Karpas-422 (cell line): Measurements from ENCODE around the gene TMEM135. TPM values are rescaled to one million over a fixed set of nuclear protein-coding genes. Genes with fewer than 3 reads are reported as not detected.

Experiments used
- DNase-seq: peaks from one replicate; pipeline ENCODE4 v3.0.0-alpha.2; 2015
- H2AFZ ChIP-seq: fragments of 200-600 bp; sonication (generic); 2 replicates; pipeline ENCODE4 v1.6.1; 2014; ENCODE audit warnings: antibody characterized with exemption, low read length, mixed read lengths
- H3K27ac ChIP-seq: fragments of 200-600 bp; sonication (generic); 2 replicates; pipeline ENCODE4 v1.5.1; 2014; ENCODE audit warnings: mild to moderate bottlenecking, low read length, moderate library complexity
- H3K27me3 ChIP-seq: fragments of 200-600 bp; sonication (generic); 2 replicates; pipeline ENCODE4 v1.6.1; 2014; ENCODE audit warnings: low read length, mixed read lengths
- H3K36me3 ChIP-seq: fragments of 200-600 bp; sonication (generic); 2 replicates; pipeline ENCODE4 v1.6.1; 2014; ENCODE audit warnings: low read length, mixed read lengths; ENCODE audit not compliant: insufficient read depth
- H3K4me1 ChIP-seq: fragments of 200-600 bp; sonication (generic); 2 replicates; pipeline ENCODE4 v1.6.1; 2014; ENCODE audit warnings: mild to moderate bottlenecking, low read length, mixed read lengths
- H3K4me2 ChIP-seq: fragments of 200-600 bp; sonication (generic); 2 replicates; pipeline ENCODE4 v1.6.1; 2014; ENCODE audit warnings: low read length, low read depth, mild to moderate bottlenecking; ENCODE audit not compliant: poor library complexity, severe bottlenecking
- H3K4me3 ChIP-seq: fragments of 200-600 bp; sonication (generic); 2 replicates; pipeline ENCODE4 v1.5.1; 2014; ENCODE audit warnings: mild to moderate bottlenecking, antibody characterized with exemption, low read length, mixed read lengths
- H3K79me2 ChIP-seq: fragments of 200-600 bp; sonication (generic); 2 replicates; pipeline ENCODE4 v1.6.1; 2014; ENCODE audit warnings: mild to moderate bottlenecking, low read length, mixed read lengths
- H3K9ac ChIP-seq: fragments of 200-600 bp; sonication (generic); 2 replicates; pipeline ENCODE4 v1.6.0; 2014; ENCODE audit warnings: low read length
- H3K9me2 ChIP-seq: fragments of 200-600 bp; sonication (generic), shearing (Covaris generic); replicated peaks from 2 replicates; pipeline ENCODE4 v1.6.0; 2014; ENCODE audit warnings: mild to moderate bottlenecking, low read length, moderate library complexity; ENCODE audit not compliant: insufficient read depth
- H3K9me3 ChIP-seq: fragments of 300-700, 200-600 bp; sonication (generic); 2 replicates; pipeline ENCODE4 v1.6.1; 2014; ENCODE audit warnings: low read length, mixed read lengths
- H4K20me1 ChIP-seq: fragments of 200-600 bp; sonication (generic); 2 replicates; pipeline ENCODE4 v1.6.1; 2014; ENCODE audit warnings: mild to moderate bottlenecking, antibody characterized with exemption, low read length, low read depth; ENCODE audit not compliant: insufficient read depth
- total RNA-seq: library from RNA; depleted of rRNA; stranded (reverse); fragments of >200 nt; shearing (Covaris generic); gene quantifications from 2 replicates; pipeline ENCODE4 v1.2.3, GENCODE V29; 2014; ENCODE audit warnings: low replicate concordance

Gene TMEM135
- total RNA-seq, 1 experiment from 2014 or later: 228 TPM

GRCh38 chr11:87316491-87316890, 278.8 kb downstream of the TMEM135 start:
- H4K20me1 ChIP-seq: no peaks in the 10 kb centered on the region
- H3K9me3 ChIP-seq: no peaks in the 10 kb centered on the region
- peak overlapping the region; percentile 58 for H3K4me2 ChIP-seq
- H3K79me2 ChIP-seq: peaks cover 20% of the 10 kb centered on the region; the same call in 1 of the 2 replicates
- H3K9me2 ChIP-seq: no peaks in the 10 kb centered on the region
- H3K27ac ChIP-seq: peak overlapping the region; percentile 95
- peaks cover 97% of the 10 kb centered on the region for H3K4me1 ChIP-seq
- peak; percentile 92 for DNase-seq
- H3K4me3 ChIP-seq: peak overlapping the region; percentile 8
- H3K9ac ChIP-seq: peak overlapping the region; percentile 53
- H3K27me3 ChIP-seq: no peaks in the 10 kb centered on the region
- H3K36me3 ChIP-seq: peaks cover 65% of the 10 kb centered on the region
- no peak overlapping the region for H2AFZ ChIP-seq

DNA sequence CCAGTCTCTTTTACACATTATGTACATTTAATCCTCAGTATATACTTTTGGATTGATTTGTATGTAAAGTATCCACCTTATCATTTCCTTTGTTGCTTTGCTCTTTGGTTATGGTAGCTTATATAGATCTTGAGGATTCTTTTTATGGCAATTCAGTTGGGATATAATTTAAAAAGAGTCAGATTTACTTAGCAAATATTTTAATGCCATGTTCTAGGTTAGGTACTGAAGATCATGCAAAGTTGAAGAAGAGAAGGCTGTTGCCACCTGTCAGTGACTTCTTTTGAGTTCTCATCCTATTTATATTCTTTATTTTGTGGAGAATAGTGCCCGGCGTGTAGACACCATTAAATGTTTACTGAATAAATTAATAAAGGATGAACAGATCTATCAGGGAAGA, 279.7 kb downstream of the TMEM135 start:
- no peaks in the 10 kb centered on the region for H3K9me2 ChIP-seq
- no peaks in the 10 kb centered on the region for H4K20me1 ChIP-seq
- no peaks in the 10 kb centered on the region for H3K9me3 ChIP-seq
- peaks cover 70% of the 10 kb centered on the region for H3K36me3 ChIP-seq
- peak overlapping the region; percentile 11 for H3K4me3 ChIP-seq
- H3K27me3 ChIP-seq: no peaks in the 10 kb centered on the region
- H3K79me2 ChIP-seq: peaks cover 20% of the 10 kb centered on the region; the same call in 1 of the 2 replicates
- peak overlapping the region; percentile 58 for H3K4me2 ChIP-seq
- DNase-seq: peak; percentile 94
- H3K9ac ChIP-seq: peak overlapping the region; percentile 56
- peaks cover 97% of the 10 kb centered on the region for H3K4me1 ChIP-seq
- no peak overlapping the region for H2AFZ ChIP-seq
- peak overlapping the region; percentile 95 for H3K27ac ChIP-seq

GRCh38 chr11:87320123-87320522, 282.4 kb downstream of the TMEM135 start:
- Histone ChIP-seq H3K36me3 (peaks cover 75% of the 10 kb centered on the region), H3K9me2 (no peaks in the 10 kb centered on the region), H2AFZ (no peak overlapping the region), H4K20me1 (no peaks in the 10 kb centered on the region), H3K4me2 (peak overlapping the region; percentile 48), H3K9me3 (no peaks in the 10 kb centered on the region), H3K27ac (peak overlapping the region; percentile 95), H3K4me3 (peak overlapping the region; percentile 13; the same call in 1 of the 2 replicates), H3K4me1 (peaks cover 84% of the 10 kb centered on the region), H3K79me2 (peaks cover 17% of the 10 kb centered on the region; the same call in 1 of the 2 replicates), H3K9ac (peak overlapping the region; percentile 36), H3K27me3 (no peaks in the 10 kb centered on the region)
- DNase-seq: peak; percentile 69

DNA sequence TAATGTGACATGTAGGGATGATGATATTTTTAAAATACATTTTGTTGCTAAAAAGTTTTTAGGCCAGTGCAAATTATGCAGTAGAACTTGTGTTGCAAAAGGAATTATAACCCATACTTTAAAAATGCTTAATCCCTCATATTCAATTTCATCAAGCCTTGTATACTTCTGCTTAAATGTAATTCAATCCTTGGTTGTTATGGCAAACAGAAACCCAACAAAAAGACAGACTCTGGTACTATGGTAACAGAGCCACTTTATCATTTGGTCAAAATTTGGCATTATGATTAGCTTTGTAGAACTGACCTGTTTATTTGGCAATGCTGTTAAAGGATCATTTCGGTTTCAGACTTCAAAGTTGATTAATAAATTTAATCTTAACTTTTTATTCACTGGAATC, 284.8 kb downstream of the TMEM135 start:
- Histone ChIP-seq H3K9ac (no peak overlapping the region), H2AFZ (no peak overlapping the region), H3K27ac (peak overlapping the region; percentile 95)

GRCh38 chr11:87323899-87324298, 286.2 kb downstream of the TMEM135 start:
- Histone ChIP-seq H3K4me3 (no peak overlapping the region), H3K36me3 (peaks cover 97% of the 10 kb centered on the region), H3K27ac (0 out of 2 replicates have a peak overlapping the region, but pooled peaks have one; percentile 95), H3K79me2 (peaks cover 10% of the 10 kb centered on the region; the same call in 1 of the 2 replicates), H3K9me2 (no peaks in the 10 kb centered on the region), H3K27me3 (no peaks in the 10 kb centered on the region), H4K20me1 (no peaks in the 10 kb centered on the region), H2AFZ (no peak overlapping the region), H3K9ac (no peak overlapping the region), H3K9me3 (no peaks in the 10 kb centered on the region), H3K4me1 (peaks cover 46% of the 10 kb centered on the region), H3K4me2 (no peak overlapping the region)
- DNase-seq: no peak

More for the DNA sequence above, 284.8 kb downstream of the TMEM135 start:
- H3K27me3 ChIP-seq: no peaks in the 10 kb centered on the region
- H3K4me3 ChIP-seq: no peak overlapping the region
- H4K20me1 ChIP-seq: no peaks in the 10 kb centered on the region
- peaks cover 95% of the 10 kb centered on the region for H3K36me3 ChIP-seq
- H3K4me1 ChIP-seq: peaks cover 60% of the 10 kb centered on the region
- no peaks in the 10 kb centered on the region for H3K9me2 ChIP-seq
- H3K4me2 ChIP-seq: no peak overlapping the region
- no peak for DNase-seq
- peaks cover 17% of the 10 kb centered on the region; the same call in 1 of the 2 replicates for H3K79me2 ChIP-seq
- H3K9me3 ChIP-seq: no peaks in the 10 kb centered on the region

DNA sequence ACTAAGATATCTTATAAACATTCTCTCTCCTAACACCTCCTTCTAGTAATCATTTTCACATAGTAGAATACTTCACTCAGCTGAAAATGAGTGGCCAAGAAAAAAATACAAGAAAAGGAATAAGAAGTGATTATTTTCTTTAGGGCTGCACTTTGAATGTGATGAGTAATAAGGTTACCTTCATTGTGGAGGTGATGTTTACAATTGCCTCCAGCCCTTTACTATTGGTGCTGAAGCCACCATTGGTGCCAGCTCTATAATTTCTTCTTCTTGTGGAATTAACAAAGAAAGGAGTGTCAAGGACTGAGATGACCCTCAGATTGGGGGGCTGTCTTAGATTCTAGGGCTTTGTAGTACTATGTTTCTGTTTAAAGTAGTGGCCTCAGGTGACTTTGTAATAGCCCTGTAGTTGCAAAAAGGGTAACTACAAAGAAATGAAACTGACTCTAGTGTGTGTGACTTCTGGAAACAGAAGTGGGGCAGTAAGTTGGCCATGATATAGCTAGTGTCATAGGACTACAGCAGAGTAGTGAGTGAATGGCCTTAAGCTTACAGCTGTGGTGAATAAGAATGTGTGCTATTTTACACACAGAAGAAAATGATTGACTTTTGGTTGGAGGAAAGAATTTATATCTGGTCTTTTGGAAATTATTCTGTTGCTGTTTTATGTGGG, 287.2 kb downstream of the TMEM135 start:
- H3K27me3 ChIP-seq: no peaks in the 10 kb centered on the region
- no peak overlapping the region for H3K9ac ChIP-seq
- no peak overlapping the region for H3K4me2 ChIP-seq
- peaks cover 97% of the 10 kb centered on the region for H3K36me3 ChIP-seq
- no peak overlapping the region for H3K4me3 ChIP-seq
- no peak for DNase-seq
- peaks cover 7% of the 10 kb centered on the region; the same call in 1 of the 2 replicates for H3K79me2 ChIP-seq
- no peaks in the 10 kb centered on the region for H3K9me2 ChIP-seq
- no peaks in the 10 kb centered on the region for H3K9me3 ChIP-seq
- no peaks in the 10 kb centered on the region for H4K20me1 ChIP-seq
- no peak overlapping the region for H2AFZ ChIP-seq
- H3K4me1 ChIP-seq: peaks cover 36% of the 10 kb centered on the region
- H3K27ac ChIP-seq: peak overlapping the region; percentile 49

GRCh38 chr11:87325490-87325872, 287.7 kb downstream of the TMEM135 start:
- H3K9me3 ChIP-seq: no peaks in the 10 kb centered on the region
- no peaks in the 10 kb centered on the region for H3K27me3 ChIP-seq

DNA sequence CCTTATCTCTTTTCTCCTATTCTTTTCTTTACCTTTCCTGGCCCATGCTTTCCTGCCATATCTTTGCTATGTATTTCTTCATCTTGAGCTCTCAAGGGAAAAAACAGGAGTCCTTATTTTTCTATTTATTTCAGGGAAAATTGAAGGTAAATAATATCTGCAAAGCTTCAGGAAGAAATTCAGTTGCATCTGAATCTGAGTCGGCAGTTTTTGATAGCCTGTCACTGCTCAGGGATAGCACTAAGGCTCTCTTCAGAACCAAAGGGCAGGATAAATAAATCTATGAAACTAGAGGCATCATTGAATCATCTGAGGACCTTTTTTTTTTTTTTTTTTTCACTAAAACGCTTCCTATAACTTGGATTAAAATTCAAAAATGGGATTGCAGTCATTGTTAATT, 288.9 kb downstream of the TMEM135 start:
- H3K9ac ChIP-seq: no peak overlapping the region
- H3K4me3 ChIP-seq: no peak overlapping the region

More at GRCh38 chr11:87325490-87325872, 287.7 kb downstream of the TMEM135 start:
- Histone ChIP-seq H3K27ac (peak overlapping the region; percentile 49), H2AFZ (no peak overlapping the region), H3K4me1 (peaks cover 31% of the 10 kb centered on the region), H3K36me3 (peaks cover 95% of the 10 kb centered on the region), H3K4me2 (no peak overlapping the region), H3K4me3 (no peak overlapping the region), H3K79me2 (peaks cover 2% of the 10 kb centered on the region; the same call in 1 of the 2 replicates), H3K9ac (no peak overlapping the region), H3K9me2 (no peaks in the 10 kb centered on the region), H4K20me1 (no peaks in the 10 kb centered on the region)
- DNase-seq: no peak

More for the DNA sequence above, 288.9 kb downstream of the TMEM135 start:
- no peak for DNase-seq
- no peaks in the 10 kb centered on the region for H3K27me3 ChIP-seq
- H3K9me3 ChIP-seq: no peaks in the 10 kb centered on the region
- no peaks in the 10 kb centered on the region; the same call in 1 of the 2 replicates for H3K79me2 ChIP-seq
- no peaks in the 10 kb centered on the region for H4K20me1 ChIP-seq
- H3K4me2 ChIP-seq: no peak overlapping the region
- no peak overlapping the region for H3K27ac ChIP-seq
- H2AFZ ChIP-seq: no peak overlapping the region
- no peaks in the 10 kb centered on the region for H3K9me2 ChIP-seq
- H3K36me3 ChIP-seq: peaks cover 88% of the 10 kb centered on the region
- H3K4me1 ChIP-seq: peaks cover 21% of the 10 kb centered on the region
